Neural cell (in vitro differentiated cells): Measurements from ENCODE around the gene XYLT2. TPM values are rescaled to one million over a fixed set of nuclear protein-coding genes. Genes with fewer than 3 reads are reported as not detected.

Experiments
- H2AFZ ChIP-seq: fragments of 200-600, 300-800 bp; sonication (generic), shearing (Covaris generic); 2 replicates; pipeline ENCODE4 v1.6.0; 2014; ENCODE audit warnings: low read depth, mild to moderate bottlenecking, antibody characterized with exemption, low read length, moderate library complexity
- H3F3A ChIP-seq: fragments of 200-600 bp; shearing (Covaris generic); 2 replicates; pipeline ENCODE4 v1.6.1; 2016; ENCODE audit warnings: mild to moderate bottlenecking, moderate library complexity, mixed read lengths, antibody characterized with exemption, low read length; ENCODE audit not compliant: insufficient read depth, poor library complexity, severe bottlenecking
- H3K27ac ChIP-seq: fragments of 200-600, 300-800 bp; sonication (generic), shearing (Covaris generic); 2 replicates; pipeline ENCODE4 v1.5.1; 2014; ENCODE audit warnings: mild to moderate bottlenecking, low read length, moderate library complexity
- H3K27me3 ChIP-seq: fragments of 300-800, 200-600 bp; sonication (generic), shearing (Covaris generic); 2 replicates; pipeline ENCODE4 v1.6.0; 2014; ENCODE audit warnings: mild to moderate bottlenecking, low read depth, low read length, moderate library complexity; ENCODE audit not compliant: insufficient read depth
- H3K36me3 ChIP-seq: fragments of 300-800, 200-600 bp; sonication (generic), shearing (Covaris generic); 2 replicates; pipeline ENCODE4 v1.5.1; 2014; ENCODE audit warnings: mild to moderate bottlenecking, antibody characterized with exemption, low read length, moderate library complexity; ENCODE audit not compliant: insufficient read depth
- H3K4me2 ChIP-seq: fragments of 300-800, 200-600 bp; sonication (generic), shearing (Covaris generic); 2 replicates; pipeline ENCODE4 v1.6.0; 2014; ENCODE audit warnings: mild to moderate bottlenecking, low read length
- H3K4me3 ChIP-seq: fragments of 300-800, 200-600 bp; sonication (generic), shearing (Covaris generic); 2 replicates; pipeline ENCODE4 v1.5.1; 2014; ENCODE audit warnings: mild to moderate bottlenecking, low read length, moderate library complexity
- H3K79me2 ChIP-seq: fragments of 200-600 bp; shearing (Covaris generic); replicated peaks from 2 replicates; pipeline ENCODE4 v1.6.0; 2014; ENCODE audit warnings: mild to moderate bottlenecking, low read length, moderate library complexity; ENCODE audit not compliant: insufficient read depth
- H3K9ac ChIP-seq: fragments of 300-800, 200-600 bp; sonication (generic), shearing (Covaris generic); 2 replicates; pipeline ENCODE4 v1.6.1; 2016; ENCODE audit warnings: mild to moderate bottlenecking, low read length, mixed read lengths
- H3K9me2 ChIP-seq: fragments of 200-600 bp; shearing (Covaris generic); 2 replicates; pipeline ENCODE4 v1.6.1; 2016; ENCODE audit warnings: mild to moderate bottlenecking, low read length, mixed read lengths; ENCODE audit not compliant: insufficient read depth
- H3K9me3 ChIP-seq: fragments of 200-600, 300-800 bp; sonication (generic), shearing (Covaris generic); 2 replicates; pipeline ENCODE4 v1.6.1; 2016; ENCODE audit warnings: mild to moderate bottlenecking, mixed run types, low read length, moderate library complexity, mixed read lengths
- H4K20me1 ChIP-seq: fragments of 200-600 bp; shearing (Covaris generic); 2 replicates; pipeline ENCODE4 v1.6.1; 2016; ENCODE audit warnings: mild to moderate bottlenecking, mixed run types; ENCODE audit not compliant: insufficient read depth
- EP300 ChIP-seq: fragments of 450-650 bp; conservative IDR thresholded peaks from 2 replicates; pipeline ENCODE4 v1.6.1; 2014; ENCODE audit warnings: antibody characterized with exemption, mild to moderate bottlenecking, moderate library complexity; ENCODE audit not compliant: poor library complexity, severe bottlenecking
- EZH2 ChIP-seq: fragments of 200-600, 300-800 bp; shearing (Covaris generic), sonication (generic); IDR thresholded peaks from 2 replicates; pipeline ENCODE4 v1.6.1; 2014; ENCODE audit warnings: antibody characterized with exemption, low read length, borderline replicate concordance, mild to moderate bottlenecking; ENCODE audit not compliant: insufficient read depth, poor library complexity, severe bottlenecking
- MXI1 ChIP-seq: fragments of 450-650 bp; conservative IDR thresholded peaks from 2 replicates; pipeline ENCODE4 v1.6.1; 2014; ENCODE audit warnings: antibody characterized with exemption, mild to moderate bottlenecking; ENCODE audit not compliant: poor library complexity, severe bottlenecking
- POLR2AphosphoS5 ChIP-seq: IDR thresholded peaks from 2 replicates; pipeline ENCODE4 v1.6.1; 2012
- RAD21 ChIP-seq: fragments of 450-650 bp; conservative IDR thresholded peaks from 2 replicates; pipeline ENCODE4 v1.6.1; 2014; ENCODE audit warnings: antibody characterized with exemption, mild to moderate bottlenecking, moderate library complexity
- SMC3 ChIP-seq: fragments of 450-650 bp; conservative IDR thresholded peaks from 2 replicates; pipeline ENCODE4 v1.6.1; 2014; ENCODE audit warnings: antibody characterized with exemption, mild to moderate bottlenecking, moderate library complexity; ENCODE audit not compliant: poor library complexity
- TAF1 ChIP-seq: IDR thresholded peaks from 2 replicates; pipeline ENCODE4 v1.6.1; 2012; ENCODE audit warnings: low read depth
- polyA plus RNA-seq: library from polyadenylated mRNA; depleted of rRNA; stranded (reverse); fragments of >200 nt; gene quantifications from 2 replicates; pipeline ENCODE4 v1.2.3, GENCODE V29; 2014
- TF ChIP-seq, protein P1 (sequence below): IDR thresholded peaks from 2 replicates; pipeline ENCODE4 v1.6.1; 2012; ENCODE audit warnings: borderline replicate concordance
- TF ChIP-seq, protein P2 (sequence below): fragments of 450-650 bp; IDR thresholded peaks from 2 replicates; pipeline ENCODE4 v1.5.1; 2014; ENCODE audit warnings: antibody characterized with exemption, mild to moderate bottlenecking, moderate library complexity; ENCODE audit not compliant: poor library complexity, severe bottlenecking

The XYLT2 gene
- polyA plus RNA-seq, 1 donor from 2014 or later = 6.9 TPM

DNA sequence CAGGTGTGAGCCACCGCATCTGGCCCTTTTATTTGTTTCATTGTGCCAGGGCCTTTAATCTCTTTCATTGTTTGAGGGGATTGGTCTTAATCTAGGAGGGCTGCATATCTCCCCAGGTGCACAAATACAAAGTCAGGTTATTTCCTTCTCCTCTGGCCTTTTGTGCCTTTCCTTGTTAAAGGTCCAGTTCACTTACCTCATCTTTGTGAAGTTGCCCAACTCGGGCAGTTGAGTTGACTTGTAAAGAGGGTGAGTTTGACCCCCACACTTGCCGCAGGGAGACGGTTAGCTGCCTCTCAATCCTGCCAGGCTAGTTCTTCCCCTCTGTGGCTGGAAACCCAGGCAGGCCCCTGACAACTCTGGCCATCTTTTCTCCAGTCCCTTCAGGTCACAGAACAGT lies 38.3 kb upstream of the XYLT2 start:
- TF ChIP-seq, protein P1, sequence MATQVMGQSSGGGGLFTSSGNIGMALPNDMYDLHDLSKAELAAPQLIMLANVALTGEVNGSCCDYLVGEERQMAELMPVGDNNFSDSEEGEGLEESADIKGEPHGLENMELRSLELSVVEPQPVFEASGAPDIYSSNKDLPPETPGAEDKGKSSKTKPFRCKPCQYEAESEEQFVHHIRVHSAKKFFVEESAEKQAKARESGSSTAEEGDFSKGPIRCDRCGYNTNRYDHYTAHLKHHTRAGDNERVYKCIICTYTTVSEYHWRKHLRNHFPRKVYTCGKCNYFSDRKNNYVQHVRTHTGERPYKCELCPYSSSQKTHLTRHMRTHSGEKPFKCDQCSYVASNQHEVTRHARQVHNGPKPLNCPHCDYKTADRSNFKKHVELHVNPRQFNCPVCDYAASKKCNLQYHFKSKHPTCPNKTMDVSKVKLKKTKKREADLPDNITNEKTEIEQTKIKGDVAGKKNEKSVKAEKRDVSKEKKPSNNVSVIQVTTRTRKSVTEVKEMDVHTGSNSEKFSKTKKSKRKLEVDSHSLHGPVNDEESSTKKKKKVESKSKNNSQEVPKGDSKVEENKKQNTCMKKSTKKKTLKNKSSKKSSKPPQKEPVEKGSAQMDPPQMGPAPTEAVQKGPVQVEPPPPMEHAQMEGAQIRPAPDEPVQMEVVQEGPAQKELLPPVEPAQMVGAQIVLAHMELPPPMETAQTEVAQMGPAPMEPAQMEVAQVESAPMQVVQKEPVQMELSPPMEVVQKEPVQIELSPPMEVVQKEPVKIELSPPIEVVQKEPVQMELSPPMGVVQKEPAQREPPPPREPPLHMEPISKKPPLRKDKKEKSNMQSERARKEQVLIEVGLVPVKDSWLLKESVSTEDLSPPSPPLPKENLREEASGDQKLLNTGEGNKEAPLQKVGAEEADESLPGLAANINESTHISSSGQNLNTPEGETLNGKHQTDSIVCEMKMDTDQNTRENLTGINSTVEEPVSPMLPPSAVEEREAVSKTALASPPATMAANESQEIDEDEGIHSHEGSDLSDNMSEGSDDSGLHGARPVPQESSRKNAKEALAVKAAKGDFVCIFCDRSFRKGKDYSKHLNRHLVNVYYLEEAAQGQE = no peak
- no peak for TF ChIP-seq SMC3
- no peak for TF ChIP-seq POLR2AphosphoS5
- H3K36me3 ChIP-seq = no peaks in the 10 kb centered on the region

DNA sequence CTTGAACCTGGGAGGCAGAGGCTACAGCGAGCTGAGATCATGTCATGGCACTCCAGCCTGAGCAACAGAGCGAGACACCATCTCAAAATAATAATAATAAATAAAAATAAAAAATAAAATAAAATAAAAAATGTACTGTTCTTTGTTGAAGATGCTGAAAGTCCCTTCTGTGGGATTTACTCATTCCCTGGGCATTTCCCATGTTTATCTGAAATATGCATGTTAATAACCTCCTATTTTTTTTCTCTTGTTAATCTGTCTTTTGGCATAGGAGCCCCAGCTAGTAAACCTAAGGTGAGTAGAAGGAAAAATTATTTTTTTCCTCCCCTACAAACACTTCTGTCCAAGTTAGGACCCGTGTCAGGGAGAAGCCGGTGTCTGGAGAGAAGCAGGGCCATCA lies 37.3 kb upstream of the XYLT2 start:
- Histone ChIP-seq H3K27me3 (no peaks in the 10 kb centered on the region), H2AFZ (no peak overlapping the region), H3K9ac (no peak overlapping the region), H4K20me1 (no peaks in the 10 kb centered on the region), H3K4me3 (no peak overlapping the region), H3K9me3 (no peaks in the 10 kb centered on the region), H3K9me2 (no peaks in the 10 kb centered on the region), H3K27ac (no peak overlapping the region), H3K4me2 (no peak overlapping the region), H3K79me2 (no peaks in the 10 kb centered on the region), H3F3A (no peaks in the 10 kb centered on the region), H3K36me3 (no peaks in the 10 kb centered on the region)
- TF ChIP-seq SMC3 (no peak), MXI1 (no peak), EP300 (no peak), TAF1 (no peak), EZH2 (no peak), RAD21 (no peak), POLR2AphosphoS5 (no peak)
- TF ChIP-seq, protein P1 = no peak
- TF ChIP-seq, protein P2, sequence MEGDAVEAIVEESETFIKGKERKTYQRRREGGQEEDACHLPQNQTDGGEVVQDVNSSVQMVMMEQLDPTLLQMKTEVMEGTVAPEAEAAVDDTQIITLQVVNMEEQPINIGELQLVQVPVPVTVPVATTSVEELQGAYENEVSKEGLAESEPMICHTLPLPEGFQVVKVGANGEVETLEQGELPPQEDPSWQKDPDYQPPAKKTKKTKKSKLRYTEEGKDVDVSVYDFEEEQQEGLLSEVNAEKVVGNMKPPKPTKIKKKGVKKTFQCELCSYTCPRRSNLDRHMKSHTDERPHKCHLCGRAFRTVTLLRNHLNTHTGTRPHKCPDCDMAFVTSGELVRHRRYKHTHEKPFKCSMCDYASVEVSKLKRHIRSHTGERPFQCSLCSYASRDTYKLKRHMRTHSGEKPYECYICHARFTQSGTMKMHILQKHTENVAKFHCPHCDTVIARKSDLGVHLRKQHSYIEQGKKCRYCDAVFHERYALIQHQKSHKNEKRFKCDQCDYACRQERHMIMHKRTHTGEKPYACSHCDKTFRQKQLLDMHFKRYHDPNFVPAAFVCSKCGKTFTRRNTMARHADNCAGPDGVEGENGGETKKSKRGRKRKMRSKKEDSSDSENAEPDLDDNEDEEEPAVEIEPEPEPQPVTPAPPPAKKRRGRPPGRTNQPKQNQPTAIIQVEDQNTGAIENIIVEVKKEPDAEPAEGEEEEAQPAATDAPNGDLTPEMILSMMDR = no peak

More for the DNA sequence above, 38.3 kb upstream of the XYLT2 start:
- H3K4me3 ChIP-seq = no peak overlapping the region
- H3K79me2 ChIP-seq = no peaks in the 10 kb centered on the region
- no peak overlapping the region for H3K4me2 ChIP-seq
- H3F3A ChIP-seq = no peaks in the 10 kb centered on the region
- no peaks in the 10 kb centered on the region for H3K27me3 ChIP-seq
- H3K9ac ChIP-seq = no peak overlapping the region
- H3K9me2 ChIP-seq = no peaks in the 10 kb centered on the region
- H4K20me1 ChIP-seq = no peaks in the 10 kb centered on the region
- H3K9me3 ChIP-seq = no peaks in the 10 kb centered on the region
- no peak overlapping the region for H2AFZ ChIP-seq
- no peak overlapping the region for H3K27ac ChIP-seq
